ENCODE results near the gene PARVA. TPM values are rescaled to one million over a fixed set of nuclear protein-coding genes. Genes with fewer than 3 reads are reported as not detected.

The PARVA gene
- total RNA-seq, 1 experiment from 2014 or later: 29.1 TPM

- intact Hi-C loops (cut with micrococcal nuclease; ENCODE audit: unreplicated experiment): no loop called here
- BruUV-seq (replicated peaks): no TSS peak
- Histone ChIP-seq H3K4me3 (ENCODE audit: low read depth in 2 of 2, low read length in 2 of 2) (no peak overlapping the region), H3K4me1 (ENCODE audit: control insufficient read depth, insufficient read depth, low read length) (no peaks in the 10 kb centered on the region), H3K27me3 (ENCODE audit: control insufficient read depth, insufficient read depth, low read length) (no peaks in the 10 kb centered on the region), H3K36me3 (ENCODE audit: control insufficient read depth, insufficient read depth, low read length) (no peaks in the 10 kb centered on the region), H3K9me3 (ENCODE audit: control insufficient read depth, insufficient read depth, low read depth, low read length) (no peaks in the 10 kb centered on the region), H3K27ac (ENCODE audit: low read length) (no peak overlapping the region)
- DNase-seq (ENCODE audit: low read depth, low spot score) (no peak), ATAC-seq (no peak)
- in situ Hi-C loops (cut with HindIII; ENCODE audit: low pct_unique_long_range_greater_than_20kb, low sequenced_read_pairs): no loop called here
- ChIA-PET CTCF (no interaction called here), POLR2A (no interaction called here)
- TF ChIP-seq TCF7L2 (IDR thresholded peaks at IDR 0.05; ENCODE audit: low read depth, low read length) (no peak), SIN3A (IDR thresholded peaks at IDR 0.05; ENCODE audit: borderline replicate concordance, insufficient read depth, low read depth, low read length) (no peak), CTCF (IDR thresholded peaks at IDR 0.05) (no peak), POLR2AphosphoS5 (IDR thresholded peaks at IDR 0.05; ENCODE audit: low read depth, low read length) (no peak), REST (IDR thresholded peaks at IDR 0.05; ENCODE audit: insufficient read depth in 1 of 2, low read depth in 2 of 2, low read length in 1 of 2) (no peak)
These were observed 58.9 kb downstream of the PARVA start for GRCh38 chr11:12436266-12436665.

GRCh38 chr11:12438291-12438690 is 60.9 kb downstream of the PARVA start:
- ATAC-seq (no peak), DNase-seq (ENCODE audit: low read depth, low spot score) (no peak)
- no peaks in the 10 kb centered on the region for H3K4me1 ChIP-seq (ENCODE audit: control insufficient read depth, insufficient read depth, low read length)
- CTCF ChIA-PET: no interaction called here
- in situ Hi-C loops (cut with HindIII; ENCODE audit: low pct_unique_long_range_greater_than_20kb, low sequenced_read_pairs): no loop called here
- POLR2A ChIA-PET: no interaction called here
- no peak overlapping the region for H3K27ac ChIP-seq (ENCODE audit: low read length)
- H3K27me3 ChIP-seq (ENCODE audit: control insufficient read depth, insufficient read depth, low read length): no peaks in the 10 kb centered on the region
- no peaks in the 10 kb centered on the region for H3K9me3 ChIP-seq (ENCODE audit: control insufficient read depth, insufficient read depth, low read depth, low read length)
- BruUV-seq (replicated peaks): no TSS peak
- no peaks in the 10 kb centered on the region for H3K36me3 ChIP-seq (ENCODE audit: control insufficient read depth, insufficient read depth, low read length)
- H3K4me3 ChIP-seq (ENCODE audit: low read depth in 2 of 2, low read length in 2 of 2): no peak overlapping the region
- TF ChIP-seq REST (IDR thresholded peaks at IDR 0.05; ENCODE audit: insufficient read depth in 1 of 2, low read depth in 2 of 2, low read length in 1 of 2) (no peak), POLR2AphosphoS5 (IDR thresholded peaks at IDR 0.05; ENCODE audit: low read depth, low read length) (no peak), CTCF (IDR thresholded peaks at IDR 0.05) (no peak), TCF7L2 (IDR thresholded peaks at IDR 0.05; ENCODE audit: low read depth, low read length) (no peak), SIN3A (IDR thresholded peaks at IDR 0.05; ENCODE audit: borderline replicate concordance, insufficient read depth, low read depth, low read length) (no peak)
- intact Hi-C loops (cut with micrococcal nuclease; ENCODE audit: unreplicated experiment): no loop called here

Measured in Panc1 (cell line).